K562 (cell line): ENCODE data around the gene QPRT. TPM values are rescaled to one million over a fixed set of nuclear protein-coding genes. Genes with fewer than 3 reads are reported as not detected.

Experiments used
- ATAC-seq: fragments of 200-7000 bp; cut with Tn5 transposase; 3 replicates; pipeline ENCODE4 v1.9.1; 2020; ENCODE audit warnings: moderate library complexity
- BruUV-seq: library from RNA; stranded (reverse); fragments of 400-500 nt; replicated peaks from 2 replicates; lab custom pipeline; 2021; lab: Mats Ljungman, UMichigan
- CTCF ChIA-PET: fragments of 300-600 bp; formaldehyde crosslinking; extraction: SDS; loops from one replicate; lab custom pipeline; 2021; ENCODE audit warnings: low intra/inter-chr PET ratio; lab: Yijun Ruan, JAX
- POLR2A ChIA-PET: fragments of 300-600, 350-650 bp; sonication (Branson Sonifier 250); formaldehyde crosslinking; extraction: SDS; loops from one replicate; lab custom pipeline; 2021; ENCODE audit warnings: antibody characterized with exemption, inconsistent platforms; lab: Yijun Ruan, JAX
- DNase-seq, 4 experiments: peaks; one replicate each; pipeline versions ENCODE4 v3.0.0 to v3.0.0-alpha.2; 2011 to 2018; ENCODE audit warnings: low spot score in 3 of 4, mixed read lengths in 3 of 4; ENCODE audit errors: extremely low read depth in 1 of 4
- FAIRE-seq: peaks from 2 replicates; lab custom pipeline; 2011; peaks lifted over from hg19 to GRCh38; lab: Jason Lieb, UNC
- H2AFZ ChIP-seq: 2 replicates; pipeline ENCODE4 v1.6.0; 2011; ENCODE audit warnings: low read depth, low read length, control low read depth, inconsistent platforms
- H3K27ac ChIP-seq: fragments of 200-600 bp; 3 replicates; pipeline ENCODE4 v1.8.0; 2011; ENCODE audit warnings: low read depth, mild to moderate bottlenecking, control low read depth, inconsistent platforms, low read length, moderate library complexity, mixed read lengths; ENCODE audit errors: extremely low read depth
- H3K27me3 ChIP-seq, 2 experiments: fragments of 300-600 bp in 1 of 2; 2 replicates in 1 of 2; 3 replicates in 1 of 2; pipeline versions ENCODE4 v1.6.0 to v1.8.0; 2011; ENCODE audit warnings: inconsistent platforms in 2 of 2, low read length in 2 of 2, mild to moderate bottlenecking in 1 of 2, mixed read lengths in 1 of 2, moderate library complexity in 1 of 2; ENCODE audit not compliant: control insufficient read depth in 2 of 2, insufficient read depth in 2 of 2
- H3K36me3 ChIP-seq: fragments of 300-600 bp; 3 replicates; pipeline ENCODE4 v1.8.0; 2011; ENCODE audit warnings: mild to moderate bottlenecking, low read length, inconsistent platforms; ENCODE audit not compliant: control insufficient read depth, insufficient read depth
- H3K4me1 ChIP-seq, 2 experiments: fragments of 200-600 bp in 1 of 2; replicated peaks in 1 of 2; 2 replicates in 1 of 2; 3 replicates in 1 of 2; pipeline versions ENCODE4 v1.5.1 to v1.8.0; 2011; ENCODE audit warnings: inconsistent platforms in 2 of 2, low read length in 2 of 2, mild to moderate bottlenecking in 1 of 2, mixed read lengths in 1 of 2, moderate library complexity in 1 of 2; ENCODE audit not compliant: control insufficient read depth in 2 of 2, insufficient read depth in 2 of 2
- H3K4me2 ChIP-seq: 2 replicates; pipeline ENCODE4 v1.6.1; 2011; ENCODE audit warnings: low read length, control low read depth, inconsistent platforms, mixed read lengths; ENCODE audit not compliant: insufficient read depth
- H3K4me3 ChIP-seq: fragments of 200-600 bp; sonication (generic), shearing (Covaris generic); 2 replicates; pipeline ENCODE4 v1.5.1; 2016; ENCODE audit warnings: control low read depth, inconsistent platforms
- H3K79me2 ChIP-seq: fragments of 200-600 bp; 3 replicates; pipeline ENCODE4 v1.8.0; 2011; ENCODE audit warnings: low read length, inconsistent platforms; ENCODE audit not compliant: control insufficient read depth, insufficient read depth
- H3K9ac ChIP-seq, 2 experiments: 2 replicates each; pipeline versions ENCODE4 v1.6.0 to v1.6.1; 2011; ENCODE audit warnings: low read depth in 2 of 2, low read length in 2 of 2, control low read depth in 1 of 2, inconsistent platforms in 1 of 2, mild to moderate bottlenecking in 1 of 2, mixed read lengths in 1 of 2; ENCODE audit not compliant: insufficient read depth in 1 of 2
- H3K9me1 ChIP-seq: one replicate; pipeline ENCODE4 v1.6.0; 2011; ENCODE audit warnings: inconsistent platforms, mild to moderate bottlenecking, low read length, moderate library complexity; ENCODE audit not compliant: control insufficient read depth, insufficient read depth
- H3K9me3 ChIP-seq: replicated peaks from 2 replicates; pipeline ENCODE4 v1.5.1; 2011; ENCODE audit warnings: low read depth, low read length, inconsistent platforms; ENCODE audit not compliant: control insufficient read depth, insufficient read depth
- H4K20me1 ChIP-seq: replicated peaks from 2 replicates; pipeline ENCODE4 v1.6.1; 2011; ENCODE audit warnings: low read length, inconsistent platforms, mixed read lengths; ENCODE audit not compliant: control insufficient read depth, insufficient read depth
- C11orf30 ChIP-seq: fragments of 450-650 bp; IDR thresholded peaks from 2 replicates; pipeline ENCODE4 v1.6.1; 2016; ENCODE audit warnings: low read depth, mild to moderate bottlenecking
- CREM ChIP-seq: IDR thresholded peaks from 2 replicates; pipeline ENCODE4 v1.6.1; 2014; ENCODE audit warnings: antibody characterized with exemption, low read depth
- HOXB6 ChIP-seq: fragments of 250-450 bp; sonication (Bioruptor Pico); IDR thresholded peaks from 2 replicates; pipeline ENCODE4 v1.5.1; 2022; ENCODE audit warnings: mild to moderate bottlenecking, borderline replicate concordance
- MYBL2 ChIP-seq, 2 experiments: fragments of 450-650 bp in 1 of 2; sonication (generic) in 1 of 2; formaldehyde crosslinking in 1 of 2; IDR thresholded peaks; 2 replicates each; pipeline versions ENCODE4 v1.6.1 to v1.8.1; 2017 to 2022; ENCODE audit warnings: borderline replicate concordance in 1 of 2, inconsistent platforms in 1 of 2, low read depth in 1 of 2, mild to moderate bottlenecking in 1 of 2, missing genetic modification reagents in 1 of 2, moderate library complexity in 1 of 2
- TRIM28 ChIP-seq: fragments of 450-650 bp; IDR thresholded peaks from 2 replicates; pipeline ENCODE4 v1.6.1; 2017
- XRCC4 ChIP-seq: IDR thresholded peaks from one replicate; pipeline ENCODE4 v1.6.1; 2011; ENCODE audit not compliant: insufficient read depth, insufficient read length; ENCODE audit errors: extremely low read depth
- ZNF316 ChIP-seq: fragments of 450-650 bp; IDR thresholded peaks from 2 replicates; pipeline ENCODE4 v1.6.1; 2016
- WGBS: fragments of 100-300 bp; shearing (Covaris generic); methylation state at CpG from one replicate; pipeline ENCODE4 v1.1.6; 2016; ENCODE audit warnings: low coverage, mixed read lengths; ENCODE audit not compliant: insufficient coverage; ENCODE audit errors: missing lambda C conversion rate; 5-methylcytosine and 5-hydroxymethylcytosine counted together
- in situ Hi-C: fragments of 300-500 bp; cut with MboI; formaldehyde crosslinking; loops from 4 replicates; pipeline ENCODE4 v1.15.0; 2018; ENCODE audit warnings: inconsistent platforms, mixed read lengths
- intact Hi-C: fragments of 100-400 bp; cut with micrococcal nuclease; formaldehyde crosslinking; loops from 2 replicates; pipeline ENCODE4 v1.14.2; 2022
- polyA plus RNA-seq, 8 experiments: library from polyadenylated mRNA; depleted of rRNA in 4 of 8; stranded (reverse) in 5 of 8; unstranded in 3 of 8; fragments of >200 nt; fragmentation: Nextera tagmentation in 2 of 8; fragmentation: Illumina TruSeq in 1 of 8; extraction: Ambion mirVana in 2 of 8; extraction: Trizol in 1 of 8; gene quantifications; 2 replicates each; pipeline versions ENCODE4 v1.2.1 to v1.2.3, GENCODE V29; 2011 to 2014; ENCODE audit warnings: inconsistent platforms in 1 of 8, missing spikeins in 1 of 8
- total RNA-seq, 7 experiments: library from RNA; depleted of rRNA in 6 of 7; stranded (reverse); fragments of >200 nt in 6 of 7; fragmentation: Illumina TruSeq in 2 of 7; extraction: Trizol in 2 of 7; gene quantifications; 2 replicates each; pipeline versions ENCODE4 v1.2.1 to v1.2.3, GENCODE V29; 2011 to 2021; ENCODE audit warnings: low replicate concordance in 1 of 7
- TF ChIP-seq, protein P1 (sequence below): fragments of 450-650 bp; IDR thresholded peaks from 2 replicates; pipeline ENCODE4 v1.6.1; 2017; ENCODE audit warnings: mild to moderate bottlenecking, moderate library complexity
- TF ChIP-seq, protein P2 (sequence below): fragments of 450-650 bp; IDR thresholded peaks from 2 replicates; pipeline ENCODE4 v1.6.1; 2016; ENCODE audit warnings: mild to moderate bottlenecking

The QPRT gene
- total and polyA plus RNA-seq, 9 of the 15 experiments (the other 6 are each of a cell fraction or from before 2014, with no cell fraction given) = 7.7 to 112 (median 64.1) TPM

DNA sequence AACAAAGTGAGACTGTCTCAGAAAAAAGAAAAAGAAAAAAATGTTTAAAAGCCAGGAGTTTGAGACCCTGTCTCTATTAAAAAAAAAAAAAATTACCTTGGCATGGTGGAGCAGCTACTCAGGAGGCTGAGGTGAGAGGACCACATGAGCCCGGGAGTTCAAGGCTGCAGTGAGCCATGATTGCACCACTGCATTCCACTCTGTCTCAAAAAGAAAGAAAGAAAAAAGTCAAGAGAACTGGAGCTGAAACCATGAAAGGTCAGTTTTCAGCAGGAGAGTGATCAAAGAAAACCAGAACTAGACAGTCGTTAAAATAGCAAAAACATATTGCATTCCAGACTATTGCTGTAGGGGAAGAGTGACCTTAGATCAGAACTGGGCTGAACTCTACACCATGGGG is 8.8 kb downstream of the QPRT start (continued):
- TF ChIP-seq, protein P1, sequence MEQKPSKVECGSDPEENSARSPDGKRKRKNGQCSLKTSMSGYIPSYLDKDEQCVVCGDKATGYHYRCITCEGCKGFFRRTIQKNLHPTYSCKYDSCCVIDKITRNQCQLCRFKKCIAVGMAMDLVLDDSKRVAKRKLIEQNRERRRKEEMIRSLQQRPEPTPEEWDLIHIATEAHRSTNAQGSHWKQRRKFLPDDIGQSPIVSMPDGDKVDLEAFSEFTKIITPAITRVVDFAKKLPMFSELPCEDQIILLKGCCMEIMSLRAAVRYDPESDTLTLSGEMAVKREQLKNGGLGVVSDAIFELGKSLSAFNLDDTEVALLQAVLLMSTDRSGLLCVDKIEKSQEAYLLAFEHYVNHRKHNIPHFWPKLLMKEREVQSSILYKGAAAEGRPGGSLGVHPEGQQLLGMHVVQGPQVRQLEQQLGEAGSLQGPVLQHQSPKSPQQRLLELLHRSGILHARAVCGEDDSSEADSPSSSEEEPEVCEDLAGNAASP = no peak
- TF ChIP-seq MYBL2 (IDR thresholded peaks at IDR 0.05; ENCODE audit: low read depth) (no peak), MYBL2 (CRISPR knock-in tag; IDR thresholded peaks at IDR 0.05; ENCODE audit: borderline replicate concordance) (no peak), CREM (no peak), XRCC4 (no peak), HOXB6 (CRISPR knock-in tag) (no peak), TRIM28 (no peak)

DNA sequence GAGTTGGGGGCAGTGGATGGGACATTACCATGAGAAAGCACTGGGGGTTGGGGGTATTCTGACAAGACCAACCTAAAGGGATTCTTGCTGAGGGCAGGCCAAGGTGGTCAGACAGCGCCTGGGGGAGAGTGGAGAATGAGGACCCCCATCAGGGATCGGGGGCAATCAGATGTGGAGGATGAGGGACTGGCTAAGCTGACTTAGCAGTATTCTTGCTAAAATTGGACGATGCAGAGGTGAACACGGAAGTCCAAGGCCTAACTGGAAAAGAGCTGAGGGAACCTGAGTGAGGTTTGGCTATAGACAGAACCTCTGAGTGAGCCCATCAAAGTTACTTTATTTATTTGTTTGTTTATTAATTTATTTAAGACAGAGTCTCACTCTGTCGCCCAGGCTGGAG is 9.2 kb downstream of the QPRT start:
- Histone ChIP-seq H3K9ac (peak overlapping the region in 1 of 2 experiments; percentile 73; a peak in 1 of 4 replicates), H3K9me3 (0 out of 2 replicates have a peak, but pooled peaks cover 6% of the 10 kb centered on the region), H3K4me3 (no peak overlapping the region), H2AFZ (no peak overlapping the region), H4K20me1 (0 out of 2 replicates have a peak, but pooled peaks cover 15% of the 10 kb centered on the region), H3K79me2 (peaks cover 62% of the 10 kb centered on the region), H3K27ac (peak overlapping the region; percentile 23; the same call in 1 of the 3 replicates), H3K4me1 (peaks cover 15 to 38% of the 10 kb centered on the region in 2 experiments), H3K4me2 (no peak overlapping the region), H3K36me3 (peaks cover 49% of the 10 kb centered on the region; the same call in 2 of the 3 replicates), H3K9me1 (peaks cover 8% of the 10 kb centered on the region), H3K27me3 (no peaks in the 10 kb centered on the region)
- BruUV-seq = no TSS peak
- intact Hi-C loops = no loop called here
- in situ Hi-C loops = no loop called here
- ATAC-seq = peak; percentile 10; the same call in 1 of the 3 replicates
- TF ChIP-seq ZNF316 = peak; percentile 81
- TF ChIP-seq, protein P2, sequence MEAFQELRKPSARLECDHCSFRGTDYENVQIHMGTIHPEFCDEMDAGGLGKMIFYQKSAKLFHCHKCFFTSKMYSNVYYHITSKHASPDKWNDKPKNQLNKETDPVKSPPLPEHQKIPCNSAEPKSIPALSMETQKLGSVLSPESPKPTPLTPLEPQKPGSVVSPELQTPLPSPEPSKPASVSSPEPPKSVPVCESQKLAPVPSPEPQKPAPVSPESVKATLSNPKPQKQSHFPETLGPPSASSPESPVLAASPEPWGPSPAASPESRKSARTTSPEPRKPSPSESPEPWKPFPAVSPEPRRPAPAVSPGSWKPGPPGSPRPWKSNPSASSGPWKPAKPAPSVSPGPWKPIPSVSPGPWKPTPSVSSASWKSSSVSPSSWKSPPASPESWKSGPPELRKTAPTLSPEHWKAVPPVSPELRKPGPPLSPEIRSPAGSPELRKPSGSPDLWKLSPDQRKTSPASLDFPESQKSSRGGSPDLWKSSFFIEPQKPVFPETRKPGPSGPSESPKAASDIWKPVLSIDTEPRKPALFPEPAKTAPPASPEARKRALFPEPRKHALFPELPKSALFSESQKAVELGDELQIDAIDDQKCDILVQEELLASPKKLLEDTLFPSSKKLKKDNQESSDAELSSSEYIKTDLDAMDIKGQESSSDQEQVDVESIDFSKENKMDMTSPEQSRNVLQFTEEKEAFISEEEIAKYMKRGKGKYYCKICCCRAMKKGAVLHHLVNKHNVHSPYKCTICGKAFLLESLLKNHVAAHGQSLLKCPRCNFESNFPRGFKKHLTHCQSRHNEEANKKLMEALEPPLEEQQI = no peak
- peak; percentile 75 for TF ChIP-seq C11orf30
- POLR2A ChIA-PET = interaction anchor here (0.6 to 4.5 kb wide), 6 partner anchors 9 to 305 kb away, joined by 3 to 30 read pairs (median 4); partner anchors contain the start of gene QPRT
- 41% methylated on average over 5 of the region's 5 CpGs for WGBS
- no peak for FAIRE-seq
- DNase-seq = no peak
- CTCF ChIA-PET = interaction anchor here (0.8 kb wide), 1 partner anchor 12 kb away, joined by 3 read pairs; no protein-coding TSS in a partner anchor
